K562 (cell line): Measurements from ENCODE around the gene TUT1. TPM values are rescaled to one million over a fixed set of nuclear protein-coding genes. Genes with fewer than 3 reads are reported as not detected.

Source experiments
- ATAC-seq: fragments of 200-7000 bp; cut with Tn5 transposase; 3 replicates; pipeline ENCODE4 v1.9.1; 2020; ENCODE audit warnings: moderate library complexity
- BruUV-seq: library from RNA; stranded (reverse); fragments of 400-500 nt; replicated peaks from 2 replicates; lab custom pipeline; 2021; lab: Mats Ljungman, UMichigan
- CTCF ChIA-PET: fragments of 300-600 bp; formaldehyde crosslinking; extraction: SDS; loops from one replicate; lab custom pipeline; 2021; ENCODE audit warnings: low intra/inter-chr PET ratio; lab: Yijun Ruan, JAX
- POLR2A ChIA-PET: fragments of 300-600, 350-650 bp; sonication (Branson Sonifier 250); formaldehyde crosslinking; extraction: SDS; loops from one replicate; lab custom pipeline; 2021; ENCODE audit warnings: antibody characterized with exemption, inconsistent platforms; lab: Yijun Ruan, JAX
- DNase-seq, 4 experiments: peaks; one replicate each; pipeline versions ENCODE4 v3.0.0 to v3.0.0-alpha.2; 2011 to 2018; ENCODE audit warnings: low spot score in 3 of 4, mixed read lengths in 3 of 4; ENCODE audit errors: extremely low read depth in 1 of 4
- FAIRE-seq: peaks from 2 replicates; lab custom pipeline; 2011; peaks lifted over from hg19 to GRCh38; lab: Jason Lieb, UNC
- H2AFZ ChIP-seq: 2 replicates; pipeline ENCODE4 v1.6.0; 2011; ENCODE audit warnings: low read depth, low read length, control low read depth, inconsistent platforms
- H3K27ac ChIP-seq: fragments of 200-600 bp; 3 replicates; pipeline ENCODE4 v1.8.0; 2011; ENCODE audit warnings: low read depth, mild to moderate bottlenecking, control low read depth, inconsistent platforms, low read length, moderate library complexity, mixed read lengths; ENCODE audit errors: extremely low read depth
- H3K27me3 ChIP-seq, 2 experiments: fragments of 300-600 bp in 1 of 2; 2 replicates in 1 of 2; 3 replicates in 1 of 2; pipeline versions ENCODE4 v1.6.0 to v1.8.0; 2011; ENCODE audit warnings: inconsistent platforms in 2 of 2, low read length in 2 of 2, mild to moderate bottlenecking in 1 of 2, mixed read lengths in 1 of 2, moderate library complexity in 1 of 2; ENCODE audit not compliant: control insufficient read depth in 2 of 2, insufficient read depth in 2 of 2
- H3K36me3 ChIP-seq: fragments of 300-600 bp; 3 replicates; pipeline ENCODE4 v1.8.0; 2011; ENCODE audit warnings: mild to moderate bottlenecking, low read length, inconsistent platforms; ENCODE audit not compliant: control insufficient read depth, insufficient read depth
- H3K4me1 ChIP-seq, 2 experiments: fragments of 200-600 bp in 1 of 2; replicated peaks in 1 of 2; 2 replicates in 1 of 2; 3 replicates in 1 of 2; pipeline versions ENCODE4 v1.5.1 to v1.8.0; 2011; ENCODE audit warnings: inconsistent platforms in 2 of 2, low read length in 2 of 2, mild to moderate bottlenecking in 1 of 2, mixed read lengths in 1 of 2, moderate library complexity in 1 of 2; ENCODE audit not compliant: control insufficient read depth in 2 of 2, insufficient read depth in 2 of 2
- H3K4me2 ChIP-seq: 2 replicates; pipeline ENCODE4 v1.6.1; 2011; ENCODE audit warnings: low read length, control low read depth, inconsistent platforms, mixed read lengths; ENCODE audit not compliant: insufficient read depth
- H3K4me3 ChIP-seq: fragments of 200-600 bp; sonication (generic), shearing (Covaris generic); 2 replicates; pipeline ENCODE4 v1.5.1; 2016; ENCODE audit warnings: control low read depth, inconsistent platforms
- H3K79me2 ChIP-seq: fragments of 200-600 bp; 3 replicates; pipeline ENCODE4 v1.8.0; 2011; ENCODE audit warnings: low read length, inconsistent platforms; ENCODE audit not compliant: control insufficient read depth, insufficient read depth
- H3K9ac ChIP-seq, 2 experiments: 2 replicates each; pipeline versions ENCODE4 v1.6.0 to v1.6.1; 2011; ENCODE audit warnings: low read depth in 2 of 2, low read length in 2 of 2, control low read depth in 1 of 2, inconsistent platforms in 1 of 2, mild to moderate bottlenecking in 1 of 2, mixed read lengths in 1 of 2; ENCODE audit not compliant: insufficient read depth in 1 of 2
- H3K9me1 ChIP-seq: one replicate; pipeline ENCODE4 v1.6.0; 2011; ENCODE audit warnings: inconsistent platforms, mild to moderate bottlenecking, low read length, moderate library complexity; ENCODE audit not compliant: control insufficient read depth, insufficient read depth
- H3K9me3 ChIP-seq: replicated peaks from 2 replicates; pipeline ENCODE4 v1.5.1; 2011; ENCODE audit warnings: low read depth, low read length, inconsistent platforms; ENCODE audit not compliant: control insufficient read depth, insufficient read depth
- H4K20me1 ChIP-seq: replicated peaks from 2 replicates; pipeline ENCODE4 v1.6.1; 2011; ENCODE audit warnings: low read length, inconsistent platforms, mixed read lengths; ENCODE audit not compliant: control insufficient read depth, insufficient read depth
- E2F3 ChIP-seq: fragments of 250-450 bp; sonication (Bioruptor Pico); IDR thresholded peaks from 2 replicates; pipeline ENCODE4 v1.4.0; 2020; ENCODE audit warnings: mild to moderate bottlenecking
- ESRRB ChIP-seq: fragments of 250-450 bp; sonication (Bioruptor Pico); IDR thresholded peaks from 2 replicates; pipeline ENCODE4 v1.5.0; 2020; ENCODE audit warnings: mild to moderate bottlenecking, moderate library complexity, borderline replicate concordance
- HNRNPLL ChIP-seq: fragments of 200-400 bp; formaldehyde crosslinking; IDR thresholded peaks from 2 replicates; pipeline ENCODE4 v1.6.1; 2017; ENCODE audit warnings: low read length, low read depth, mild to moderate bottlenecking; ENCODE audit not compliant: poor library complexity, severe bottlenecking
- MEIS2 ChIP-seq: fragments of 450-650 bp; IDR thresholded peaks from 2 replicates; pipeline ENCODE4 v1.6.1; 2014; ENCODE audit warnings: mild to moderate bottlenecking; ENCODE audit not compliant: partially characterized antibody
- MTF1 ChIP-seq: fragments of 250-450 bp; sonication (Bioruptor Pico); IDR thresholded peaks from 2 replicates; pipeline ENCODE4 v1.9.0; 2021; ENCODE audit warnings: moderate library complexity, mild to moderate bottlenecking, inconsistent platforms, borderline replicate concordance
- MYNN ChIP-seq, 2 experiments: sonication (generic); formaldehyde crosslinking in 1 of 2; IDR thresholded peaks; 2 replicates each; pipeline versions ENCODE4 v1.5.0 to v1.6.1; 2016 to 2020; ENCODE audit warnings: antibody characterized with exemption in 1 of 2, missing genetic modification reagents in 1 of 2
- SIRT6 ChIP-seq: IDR thresholded peaks from one replicate; pipeline ENCODE4 v1.6.1; 2012; ENCODE audit warnings: low read depth, mild to moderate bottlenecking, control low read depth, inconsistent platforms, low read length, moderate library complexity
- STAT5B ChIP-seq: fragments of 250-450 bp; sonication (Bioruptor Pico); IDR thresholded peaks from 2 replicates; pipeline ENCODE4 v1.8.0; 2021; ENCODE audit warnings: mild to moderate bottlenecking, inconsistent platforms
- ZNF263 ChIP-seq: sonication (generic); formaldehyde crosslinking; IDR thresholded peaks from 2 replicates; pipeline ENCODE4 v1.8.0; 2022; ENCODE audit warnings: mild to moderate bottlenecking, missing genetic modification reagents, borderline replicate concordance
- ZNF347 ChIP-seq: fragments of 450-650 bp; formaldehyde crosslinking; IDR thresholded peaks from 2 replicates; pipeline ENCODE4 v1.4.0; 2020; ENCODE audit warnings: low read depth, mild to moderate bottlenecking, moderate library complexity
- WGBS: fragments of 100-300 bp; shearing (Covaris generic); methylation state at CpG from one replicate; pipeline ENCODE4 v1.1.6; 2016; ENCODE audit warnings: low coverage, mixed read lengths; ENCODE audit not compliant: insufficient coverage; ENCODE audit errors: missing lambda C conversion rate; 5-methylcytosine and 5-hydroxymethylcytosine counted together
- in situ Hi-C: fragments of 300-500 bp; cut with MboI; formaldehyde crosslinking; loops from 4 replicates; pipeline ENCODE4 v1.15.0; 2018; ENCODE audit warnings: inconsistent platforms, mixed read lengths
- intact Hi-C: fragments of 100-400 bp; cut with micrococcal nuclease; formaldehyde crosslinking; loops from 2 replicates; pipeline ENCODE4 v1.14.2; 2022
- polyA plus RNA-seq, 8 experiments: library from polyadenylated mRNA; depleted of rRNA in 4 of 8; stranded (reverse) in 5 of 8; unstranded in 3 of 8; fragments of >200 nt; fragmentation: Nextera tagmentation in 2 of 8; fragmentation: Illumina TruSeq in 1 of 8; extraction: Ambion mirVana in 2 of 8; extraction: Trizol in 1 of 8; gene quantifications; 2 replicates each; pipeline versions ENCODE4 v1.2.1 to v1.2.3, GENCODE V29; 2011 to 2014; ENCODE audit warnings: inconsistent platforms in 1 of 8, missing spikeins in 1 of 8
- total RNA-seq, 7 experiments: library from RNA; depleted of rRNA in 6 of 7; stranded (reverse); fragments of >200 nt in 6 of 7; fragmentation: Illumina TruSeq in 2 of 7; extraction: Trizol in 2 of 7; gene quantifications; 2 replicates each; pipeline versions ENCODE4 v1.2.1 to v1.2.3, GENCODE V29; 2011 to 2021; ENCODE audit warnings: low replicate concordance in 1 of 7
- TF ChIP-seq, protein P1 (sequence below), 2 experiments: fragments of 450-650 bp in 1 of 2; IDR thresholded peaks; 2 replicates each; pipeline ENCODE4 v1.6.1; 2011 to 2017; ENCODE audit warnings: low read depth in 2 of 2, antibody characterized with exemption in 1 of 2, borderline replicate concordance in 1 of 2, low read length in 1 of 2, mild to moderate bottlenecking in 1 of 2, mixed read lengths in 1 of 2; ENCODE audit not compliant: control insufficient read depth in 1 of 2

TUT1 gene
- total and polyA plus RNA-seq, 9 of the 15 experiments (the other 6 are each of a cell fraction or from before 2014, with no cell fraction given), result 0.66 to 44.3 (median 15.7) TPM

DNA sequence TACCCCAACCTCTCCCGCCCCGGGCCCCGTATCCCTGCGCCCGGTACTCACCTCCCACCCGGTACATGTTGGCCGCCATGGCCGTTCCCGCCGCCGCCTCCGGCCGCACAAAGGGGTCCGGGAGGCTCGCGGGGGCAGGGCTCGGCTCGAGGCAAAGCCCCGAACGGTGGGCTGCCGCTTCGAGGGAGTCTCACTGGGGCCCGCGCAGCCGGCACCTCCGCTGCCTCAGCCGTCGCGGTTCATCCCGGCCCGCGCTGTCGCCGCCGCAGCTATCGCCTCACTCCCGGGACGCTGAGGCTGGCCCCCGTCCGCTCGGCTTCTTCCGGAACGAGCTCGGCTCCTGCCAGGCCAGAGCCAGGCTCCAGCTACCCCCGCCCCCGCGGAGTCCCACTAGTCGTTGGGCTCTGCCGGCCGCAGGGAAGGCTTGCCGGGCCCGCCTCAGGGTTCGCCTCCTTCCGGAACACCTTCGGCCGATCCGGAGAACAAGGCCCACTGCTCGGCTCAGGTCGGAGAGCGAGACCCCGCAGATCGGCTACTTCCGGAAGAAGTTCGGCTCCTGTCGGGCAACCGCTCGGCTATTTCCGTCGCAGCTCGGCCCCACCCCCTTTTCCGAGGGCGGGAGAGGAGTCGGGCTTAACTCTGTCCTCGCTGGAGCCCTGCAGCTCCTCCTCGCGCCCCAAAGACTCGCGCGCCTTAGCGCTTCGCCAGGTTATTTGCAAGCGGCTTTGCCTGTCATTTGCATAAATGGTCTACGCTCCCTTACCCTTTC is 10.2 kb upstream of the TUT1 start, which contains the start of gene MTA2:
TSS of gene MTA2 (minus strand) at position 494 of the 769 bp plus-strand sequence. CDS start at position 79, 415 bp downstream.
- H3K27ac ChIP-seq, result peak within 1 kb of the TSS; percentile 97
- H3K9ac ChIP-seq, result peak within 1 kb of the TSS; percentile 95 to 100
- intact Hi-C loops, result loop anchor here (5.0 kb wide), 1 partner anchor 71 kb away; the partner anchor contains the start of genes LBHD1 and UQCC3
- peaks cover 71% of the 10 kb centered on the region for H3K36me3 ChIP-seq
- ATAC-seq (peak; percentile 94), DNase-seq (peak; percentile 86 to 99 (median 91)), FAIRE-seq (peak; percentile 99)
- H3K4me3 ChIP-seq, result peak within 1 kb of the TSS; percentile 95
- in situ Hi-C loops, result no loop called here
- H2AFZ ChIP-seq, result peak within 1 kb of the TSS; percentile 95
- H3K9me3 ChIP-seq, result no peaks in the 10 kb centered on the region
- CTCF ChIA-PET, result no interaction called here
- no peaks in the 10 kb centered on the region for H3K27me3 ChIP-seq
- under 1% methylated on average over 53 of the region's 83 CpGs for WGBS
- peaks cover 46% of the 10 kb centered on the region for H3K79me2 ChIP-seq
- no peaks in the 10 kb centered on the region for H3K9me1 ChIP-seq
- BruUV-seq, result no TSS peak
- no peaks in the 10 kb centered on the region for H4K20me1 ChIP-seq
- H3K4me1 ChIP-seq, result peaks cover 14 to 43% of the 10 kb centered on the region in 2 experiments; a peak in 4 of 5 replicates
- peak within 1 kb of the TSS; percentile 95 for H3K4me2 ChIP-seq
- POLR2A ChIA-PET, result interaction anchor here (0.6 to 2.7 kb wide), 23 partner anchors 9 to 1114 kb away, joined by 3 to 45 read pairs (median 4); partner anchors contain the start of genes B3GAT3, C11orf98, CSKMT and EEF1G
- TF ChIP-seq STAT5B, result no peak
- no peak for TF ChIP-seq ZNF347 (CRISPR knock-in tag)
- no peak for TF ChIP-seq ESRRB
- TF ChIP-seq MEIS2, result no peak
- TF ChIP-seq E2F3 (CRISPR knock-in tag), result no peak
- TF ChIP-seq MTF1 (CRISPR knock-in tag), result no peak
- TF ChIP-seq ZNF263 (CRISPR knock-in tag), result no peak; the same call in 1 of the 2 replicates
- TF ChIP-seq SIRT6, result no peak
- TF ChIP-seq MYNN (IDR thresholded peaks at IDR 0.05), result 0 out of 2 replicates have a peak, but pooled peaks have one; percentile 12
- TF ChIP-seq MYNN (CRISPR knock-in tag; IDR thresholded peaks at IDR 0.05), result no peak
- peak; percentile 37 for TF ChIP-seq HNRNPLL
- TF ChIP-seq, protein P1, sequence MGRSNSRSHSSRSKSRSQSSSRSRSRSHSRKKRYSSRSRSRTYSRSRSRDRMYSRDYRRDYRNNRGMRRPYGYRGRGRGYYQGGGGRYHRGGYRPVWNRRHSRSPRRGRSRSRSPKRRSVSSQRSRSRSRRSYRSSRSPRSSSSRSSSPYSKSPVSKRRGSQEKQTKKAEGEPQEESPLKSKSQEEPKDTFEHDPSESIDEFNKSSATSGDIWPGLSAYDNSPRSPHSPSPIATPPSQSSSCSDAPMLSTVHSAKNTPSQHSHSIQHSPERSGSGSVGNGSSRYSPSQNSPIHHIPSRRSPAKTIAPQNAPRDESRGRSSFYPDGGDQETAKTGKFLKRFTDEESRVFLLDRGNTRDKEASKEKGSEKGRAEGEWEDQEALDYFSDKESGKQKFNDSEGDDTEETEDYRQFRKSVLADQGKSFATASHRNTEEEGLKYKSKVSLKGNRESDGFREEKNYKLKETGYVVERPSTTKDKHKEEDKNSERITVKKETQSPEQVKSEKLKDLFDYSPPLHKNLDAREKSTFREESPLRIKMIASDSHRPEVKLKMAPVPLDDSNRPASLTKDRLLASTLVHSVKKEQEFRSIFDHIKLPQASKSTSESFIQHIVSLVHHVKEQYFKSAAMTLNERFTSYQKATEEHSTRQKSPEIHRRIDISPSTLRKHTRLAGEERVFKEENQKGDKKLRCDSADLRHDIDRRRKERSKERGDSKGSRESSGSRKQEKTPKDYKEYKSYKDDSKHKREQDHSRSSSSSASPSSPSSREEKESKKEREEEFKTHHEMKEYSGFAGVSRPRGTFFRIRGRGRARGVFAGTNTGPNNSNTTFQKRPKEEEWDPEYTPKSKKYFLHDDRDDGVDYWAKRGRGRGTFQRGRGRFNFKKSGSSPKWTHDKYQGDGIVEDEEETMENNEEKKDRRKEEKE (IDR thresholded peaks at IDR 0.05; ENCODE audit: borderline replicate concordance in 1 of 2, control insufficient read depth in 1 of 2, low read depth in 2 of 2, low read length in 1 of 2), result 0 out of 4 replicates have a peak, but pooled peaks of 1 of the 2 experiments have one; percentile 28
